Measurements from ENCODE around the gene NKRF. TPM values are rescaled to one million over a fixed set of nuclear protein-coding genes. Genes with fewer than 3 reads are reported as not detected.
A peak's percentile ranks its signal among the peaks of the same experiment; 100 is the strongest.

The NKRF gene
- total RNA-seq, 1 donor from 2014 or later: 3.7 TPM

GRCh38 chrX:119583431-119584059 is 22.7 kb downstream of the NKRF start:
- no peaks in the 10 kb centered on the region for H3K27me3 ChIP-seq (ENCODE audit: low read depth)
- intact Hi-C loops (cut with micrococcal nuclease): no loop called here
- H3K27ac ChIP-seq (replicated peaks): peak overlapping the region; percentile 70
- no peak for TF ChIP-seq CTCF (IDR thresholded peaks at IDR 0.05; ENCODE audit: borderline replicate concordance)
- peaks cover 7% of the 10 kb centered on the region for H3K36me3 ChIP-seq
- no peaks in the 10 kb centered on the region for H3K9me3 ChIP-seq (replicated peaks)
- no peak for DNase-seq
- no peak overlapping the region for H3K4me3 ChIP-seq
- no peaks in the 10 kb centered on the region for H3K4me1 ChIP-seq

- H3K36me3 ChIP-seq: peaks cover 14% of the 10 kb centered on the region
- no peak for TF ChIP-seq CTCF (IDR thresholded peaks at IDR 0.05; ENCODE audit: borderline replicate concordance)
- intact Hi-C loops (cut with micrococcal nuclease): no loop called here
- DNase-seq: no peak
- H3K27ac ChIP-seq (replicated peaks): no peak overlapping the region
- H3K4me3 ChIP-seq: no peak overlapping the region
- no peaks in the 10 kb centered on the region for H3K27me3 ChIP-seq (ENCODE audit: low read depth)
- peaks cover 18% of the 10 kb centered on the region for H3K4me1 ChIP-seq
- no peaks in the 10 kb centered on the region for H3K9me3 ChIP-seq (replicated peaks)
These were observed 26.8 kb downstream of the NKRF start for GRCh38 chrX:119579414-119579813.

- H3K36me3 ChIP-seq: peaks cover 7% of the 10 kb centered on the region
- no peaks in the 10 kb centered on the region for H3K27me3 ChIP-seq (ENCODE audit: low read depth)
- peak within 1 kb of the TSS; percentile 79 for H3K4me3 ChIP-seq
- H3K4me1 ChIP-seq: peaks cover 27% of the 10 kb centered on the region
- intact Hi-C loops (cut with micrococcal nuclease): no loop called here
- H3K27ac ChIP-seq (replicated peaks): peak within 1 kb of the TSS; percentile 94
- TF ChIP-seq CTCF (IDR thresholded peaks at IDR 0.05; ENCODE audit: borderline replicate concordance): peak; percentile 58
- H3K9me3 ChIP-seq (replicated peaks): no peaks in the 10 kb centered on the region
- peak; percentile 92 for DNase-seq
These were observed 31.6 kb downstream of the NKRF start, which contains the start of gene UBE2A for GRCh38 chrX:119574394-119575266. Gene UBE2A, plus strand, starts transcription at chrX:119574563. Its CDS starts 149 bp downstream, at chrX:119574712.

GRCh38 chrX:119573840-119574393 is 32.3 kb downstream of the NKRF start:
- DNase-seq: peak; percentile 17
- intact Hi-C loops (cut with micrococcal nuclease): no loop called here

More at GRCh38 chrX:119573840-119574393, 32.3 kb downstream of the NKRF start:
- H3K4me3 ChIP-seq: peak overlapping the region; percentile 79
- peaks cover 7% of the 10 kb centered on the region for H3K36me3 ChIP-seq
- no peak for TF ChIP-seq CTCF (IDR thresholded peaks at IDR 0.05; ENCODE audit: borderline replicate concordance)
- H3K4me1 ChIP-seq: peaks cover 27% of the 10 kb centered on the region
- H3K27ac ChIP-seq (replicated peaks): peak overlapping the region; percentile 94
- H3K27me3 ChIP-seq (ENCODE audit: low read depth): no peaks in the 10 kb centered on the region
- no peaks in the 10 kb centered on the region for H3K9me3 ChIP-seq (replicated peaks)

Data from left ventricle myocardium inferior (tissue), 1 donor.